Mesendoderm (in vitro differentiated cells): ENCODE data around the gene DAAM1.

Experiments used
- DNase-seq: peaks from one replicate; pipeline ENCODE4 v3.0.0; 2013
- H2AK5ac ChIP-seq: 2 replicates; pipeline ENCODE4 v1.6.1; 2013; ENCODE audit warnings: low read length, inconsistent platforms
- H2BK120ac ChIP-seq: 2 replicates; pipeline ENCODE4 v1.6.1; 2013; ENCODE audit warnings: low read depth, mild to moderate bottlenecking, low read length, moderate library complexity, mixed read lengths
- H2BK15ac ChIP-seq: replicated peaks from 2 replicates; pipeline ENCODE4 v1.6.1; 2013; ENCODE audit warnings: low read depth, mild to moderate bottlenecking, moderate library complexity
- H2BK5ac ChIP-seq: 2 replicates; pipeline ENCODE4 v1.6.1; 2013; ENCODE audit warnings: low read length, inconsistent platforms
- H3K18ac ChIP-seq: 2 replicates; pipeline ENCODE4 v1.6.1; 2013; ENCODE audit warnings: mild to moderate bottlenecking, low read length, mixed read lengths
- H3K23ac ChIP-seq: one replicate; pipeline ENCODE4 v1.6.1; 2013; ENCODE audit warnings: low read length
- H3K27ac ChIP-seq: 2 replicates; pipeline ENCODE4 v1.5.1; 2013; ENCODE audit warnings: low read depth, mild to moderate bottlenecking, inconsistent platforms, low read length, moderate library complexity
- H3K27me3 ChIP-seq: 2 replicates; pipeline ENCODE4 v1.6.1; 2013; ENCODE audit warnings: low read length, control low read depth, mild to moderate bottlenecking, inconsistent platforms; ENCODE audit not compliant: insufficient read depth, poor library complexity
- H3K36me3 ChIP-seq: 2 replicates; pipeline ENCODE4 v1.6.1; 2013; ENCODE audit warnings: low read length, inconsistent platforms; ENCODE audit not compliant: control insufficient read depth, insufficient read depth
- H3K4ac ChIP-seq: one replicate; pipeline ENCODE4 v1.6.1; 2013; ENCODE audit warnings: low read depth, mild to moderate bottlenecking, low read length, moderate library complexity
- H3K4me1 ChIP-seq: 2 replicates; pipeline ENCODE4 v1.6.1; 2013; ENCODE audit warnings: low read depth, low read length, inconsistent platforms; ENCODE audit not compliant: control insufficient read depth
- H3K4me2 ChIP-seq: 2 replicates; pipeline ENCODE4 v1.6.1; 2013; ENCODE audit warnings: low read length
- H3K4me3 ChIP-seq: 2 replicates; pipeline ENCODE4 v1.5.1; 2013; ENCODE audit warnings: mild to moderate bottlenecking, low read length
- H3K56ac ChIP-seq: one replicate; pipeline ENCODE4 v1.6.1; 2013; ENCODE audit warnings: low read length
- H3K79me1 ChIP-seq: 2 replicates; pipeline ENCODE4 v1.6.1; 2013; ENCODE audit warnings: low read length, inconsistent platforms
- H3K79me2 ChIP-seq: 2 replicates; pipeline ENCODE4 v1.6.1; 2013; ENCODE audit warnings: mild to moderate bottlenecking, low read length; ENCODE audit not compliant: control insufficient read depth, insufficient read depth
- H3K9ac ChIP-seq: 2 replicates; pipeline ENCODE4 v1.6.1; 2013; ENCODE audit warnings: low read length, inconsistent platforms
- H4K5ac ChIP-seq: one replicate; pipeline ENCODE4 v1.6.1; 2013; ENCODE audit warnings: low read length
- H4K8ac ChIP-seq: one replicate; pipeline ENCODE4 v1.6.1; 2013; ENCODE audit warnings: low read depth, mild to moderate bottlenecking, control low read depth, low read length, moderate library complexity
- WGBS: extraction: QIAGEN DNeasy Blood & Tissue Kit; methylation state at CpG from one replicate; pipeline ENCODE4 v1.1.7; 2013; ENCODE audit warnings: low lambda C conversion rate, missing lambda C conversion rate; ENCODE audit not compliant: insufficient coverage; ENCODE audit errors: extremely low coverage; 5-methylcytosine and 5-hydroxymethylcytosine counted together

DAAM1 gene

GRCh38 chr14:59275668-59276067, 87.2 kb downstream of the DAAM1 start:
- no peak overlapping the region for H3K9ac ChIP-seq
- H4K5ac ChIP-seq: no peak overlapping the region
- H3K4me1 ChIP-seq: no peaks in the 10 kb centered on the region
- no peak overlapping the region for H4K8ac ChIP-seq
- no peaks in the 10 kb centered on the region for H3K36me3 ChIP-seq
- no peaks in the 10 kb centered on the region for H3K79me1 ChIP-seq
- no peak overlapping the region for H2AK5ac ChIP-seq
- H3K27me3 ChIP-seq: no peaks in the 10 kb centered on the region
- H3K23ac ChIP-seq: no peak overlapping the region
- no peak overlapping the region for H3K4me3 ChIP-seq
- no peak overlapping the region for H3K4me2 ChIP-seq
- H3K79me2 ChIP-seq: no peaks in the 10 kb centered on the region
- no peak for DNase-seq
- no peak overlapping the region for H2BK120ac ChIP-seq
- H3K56ac ChIP-seq: no peak overlapping the region
- no peak overlapping the region for H2BK15ac ChIP-seq
- no peak overlapping the region for H3K4ac ChIP-seq
- no peak overlapping the region for H3K27ac ChIP-seq
- no peak overlapping the region for H2BK5ac ChIP-seq
- no peak overlapping the region for H3K18ac ChIP-seq

GRCh38 chr14:59276235-59276634, 87.8 kb downstream of the DAAM1 start:
- Histone ChIP-seq H3K36me3 (no peaks in the 10 kb centered on the region), H2BK120ac (no peak overlapping the region), H3K4me3 (no peak overlapping the region), H3K18ac (no peak overlapping the region), H3K79me2 (no peaks in the 10 kb centered on the region), H4K8ac (no peak overlapping the region), H3K79me1 (no peaks in the 10 kb centered on the region), H2BK5ac (no peak overlapping the region), H3K56ac (no peak overlapping the region), H3K23ac (no peak overlapping the region), H4K5ac (no peak overlapping the region), H2AK5ac (no peak overlapping the region), H3K4me1 (no peaks in the 10 kb centered on the region), H3K9ac (no peak overlapping the region), H3K27me3 (no peaks in the 10 kb centered on the region), H3K4ac (no peak overlapping the region), H3K4me2 (no peak overlapping the region), H3K27ac (no peak overlapping the region), H2BK15ac (no peak overlapping the region)
- DNase-seq: no peak

DNA sequence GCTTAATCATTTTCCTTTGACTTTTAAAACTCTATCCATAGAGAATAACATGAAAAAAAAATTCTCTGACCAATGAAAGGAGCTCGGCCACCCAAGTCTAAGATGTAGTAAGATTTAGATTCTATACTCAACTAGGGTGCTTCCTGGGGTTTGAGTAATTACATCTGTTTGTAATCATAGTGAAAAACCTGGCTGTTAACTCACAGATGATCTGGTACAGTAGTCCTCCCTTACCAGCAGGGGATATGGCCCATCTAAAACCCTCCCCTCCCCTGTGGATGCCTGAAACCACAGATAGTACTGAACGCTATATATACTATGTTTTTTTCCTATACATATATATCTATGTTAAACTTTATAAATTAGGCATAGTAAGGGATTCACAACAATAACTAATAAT, 89.2 kb downstream of the DAAM1 start:
- WGBS: no CpG with 5 or more reads among the region's 2 CpGs
- H3K4me2 ChIP-seq: no peak overlapping the region
- no peak overlapping the region for H3K4me3 ChIP-seq
- H3K36me3 ChIP-seq: no peaks in the 10 kb centered on the region
- H3K9ac ChIP-seq: no peak overlapping the region
- no peak overlapping the region for H3K18ac ChIP-seq
- no peak overlapping the region for H2BK5ac ChIP-seq
- no peak overlapping the region for H2BK120ac ChIP-seq
- no peak overlapping the region for H2AK5ac ChIP-seq
- no peaks in the 10 kb centered on the region for H3K27me3 ChIP-seq
- no peak overlapping the region for H3K23ac ChIP-seq
- H2BK15ac ChIP-seq: no peak overlapping the region
- no peak overlapping the region for H3K56ac ChIP-seq
- no peaks in the 10 kb centered on the region for H3K79me1 ChIP-seq
- DNase-seq: no peak
- no peaks in the 10 kb centered on the region for H3K79me2 ChIP-seq
- H3K4ac ChIP-seq: no peak overlapping the region
- no peak overlapping the region for H4K8ac ChIP-seq
- no peak overlapping the region for H3K27ac ChIP-seq
- H4K5ac ChIP-seq: no peak overlapping the region
- H3K4me1 ChIP-seq: no peaks in the 10 kb centered on the region

- Histone ChIP-seq H2BK15ac (no peak overlapping the region), H3K79me1 (no peaks in the 10 kb centered on the region), H3K4me3 (no peak overlapping the region), H2BK120ac (no peak overlapping the region), H3K36me3 (no peaks in the 10 kb centered on the region), H3K4me1 (no peaks in the 10 kb centered on the region), H3K18ac (no peak overlapping the region), H2AK5ac (no peak overlapping the region), H2BK5ac (no peak overlapping the region), H3K27me3 (no peaks in the 10 kb centered on the region), H3K4ac (no peak overlapping the region), H3K56ac (no peak overlapping the region), H3K79me2 (no peaks in the 10 kb centered on the region), H3K27ac (no peak overlapping the region), H3K4me2 (no peak overlapping the region), H4K8ac (no peak overlapping the region), H3K23ac (no peak overlapping the region), H4K5ac (no peak overlapping the region), H3K9ac (no peak overlapping the region)
- no CpG with 5 or more reads among the region's 2 CpGs for WGBS
- DNase-seq: no peak
Measured at GRCh38 chr14:59278111-59278510, 89.6 kb downstream of the DAAM1 start.

- H3K79me2 ChIP-seq: no peaks in the 10 kb centered on the region
- H2BK15ac ChIP-seq: no peak overlapping the region
- no peak overlapping the region for H3K4ac ChIP-seq
- H3K56ac ChIP-seq: no peak overlapping the region
- no peak for DNase-seq
- no peak overlapping the region for H2AK5ac ChIP-seq
- H3K4me1 ChIP-seq: no peaks in the 10 kb centered on the region
- H3K27ac ChIP-seq: no peak overlapping the region
- H3K27me3 ChIP-seq: no peaks in the 10 kb centered on the region
- no peak overlapping the region for H3K18ac ChIP-seq
- no peaks in the 10 kb centered on the region for H3K36me3 ChIP-seq
- H3K4me2 ChIP-seq: no peak overlapping the region
- H2BK5ac ChIP-seq: no peak overlapping the region
- no peak overlapping the region for H2BK120ac ChIP-seq
- no peak overlapping the region for H3K4me3 ChIP-seq
- H3K79me1 ChIP-seq: no peaks in the 10 kb centered on the region
- H3K9ac ChIP-seq: no peak overlapping the region
- H3K23ac ChIP-seq: no peak overlapping the region
- no CpG with 5 or more reads among the region's 5 CpGs for WGBS
- no peak overlapping the region for H4K8ac ChIP-seq
- H4K5ac ChIP-seq: no peak overlapping the region
Measured at GRCh38 chr14:59280961-59281360, 92.5 kb downstream of the DAAM1 start.

GRCh38 chr14:59281609-59282377, 93.3 kb downstream of the DAAM1 start:
- Histone ChIP-seq H3K23ac (no peak overlapping the region), H3K79me1 (no peaks in the 10 kb centered on the region), H3K56ac (no peak overlapping the region), H4K5ac (no peak overlapping the region), H3K18ac (no peak overlapping the region), H3K4me1 (no peaks in the 10 kb centered on the region), H2AK5ac (no peak overlapping the region), H3K79me2 (no peaks in the 10 kb centered on the region), H3K4me3 (no peak overlapping the region), H3K9ac (no peak overlapping the region), H2BK15ac (no peak overlapping the region), H3K36me3 (no peaks in the 10 kb centered on the region), H3K4me2 (no peak overlapping the region), H3K27me3 (no peaks in the 10 kb centered on the region), H2BK120ac (no peak overlapping the region), H4K8ac (no peak overlapping the region), H3K4ac (no peak overlapping the region), H2BK5ac (no peak overlapping the region), H3K27ac (no peak overlapping the region)
- no CpG with 5 or more reads among the region's 3 CpGs for WGBS
- DNase-seq: peak; percentile 54
